ENCODE data around the gene TTC39A. TPM values are rescaled to one million over a fixed set of nuclear protein-coding genes. Genes with fewer than 3 reads are reported as not detected.

The TTC39A gene
- total and polyA plus RNA-seq, 9 donors, result 1.3 to 5.1 (median 3.6) TPM

GRCh38 chr1:51299185-51299885 lies 31.0 kb downstream of the TTC39A start:
- H3K27me3 ChIP-seq (ENCODE audit: control insufficient read depth, insufficient read depth, low read length), result no peaks in the 10 kb centered on the region
- H3K9me3 ChIP-seq (replicated peaks; ENCODE audit: control insufficient read depth, low read depth, low read length), result no peaks in the 10 kb centered on the region
- no peaks in the 10 kb centered on the region for H3K36me3 ChIP-seq (ENCODE audit: control insufficient read depth, insufficient read depth, low read length)
- no peak for DNase-seq
- no peak overlapping the region for H3K4me3 ChIP-seq (ENCODE audit: low read length)
- 95% methylated on average over 8 of the region's 11 CpGs for WGBS (ENCODE audit: insufficient coverage)
- no peak overlapping the region for H3K27ac ChIP-seq (ENCODE audit: low read length)
- H3K4me1 ChIP-seq (ENCODE audit: control insufficient read depth, insufficient read depth, low read length), result peaks cover 25% of the 10 kb centered on the region

GRCh38 chr1:51298322-51298705 lies 32.0 kb downstream of the TTC39A start:
- Histone ChIP-seq H3K4me3 (ENCODE audit: low read length) (no peak overlapping the region), H3K36me3 (ENCODE audit: control insufficient read depth, insufficient read depth, low read length) (no peaks in the 10 kb centered on the region), H3K27me3 (ENCODE audit: control insufficient read depth, insufficient read depth, low read length) (no peaks in the 10 kb centered on the region), H3K27ac (ENCODE audit: low read length) (no peak overlapping the region), H3K4me1 (ENCODE audit: control insufficient read depth, insufficient read depth, low read length) (peaks cover 24% of the 10 kb centered on the region), H3K9me3 (replicated peaks; ENCODE audit: control insufficient read depth, low read depth, low read length) (no peaks in the 10 kb centered on the region)
- WGBS (ENCODE audit: insufficient coverage), result 100% methylated on average over 1 of the region's 4 CpGs
- DNase-seq, result no peak

- H3K36me3 ChIP-seq (ENCODE audit: control insufficient read depth, insufficient read depth, low read length), result no peaks in the 10 kb centered on the region
- WGBS (ENCODE audit: insufficient coverage), result 71% methylated on average over 24 of the region's 25 CpGs
- no peaks in the 10 kb centered on the region for H3K27me3 ChIP-seq (ENCODE audit: control insufficient read depth, insufficient read depth, low read length)
- H3K4me3 ChIP-seq (ENCODE audit: low read length), result no peak overlapping the region
- DNase-seq, result no peak
- H3K9me3 ChIP-seq (replicated peaks; ENCODE audit: control insufficient read depth, low read depth, low read length), result no peaks in the 10 kb centered on the region
- H3K27ac ChIP-seq (ENCODE audit: low read length), result no peak overlapping the region
- H3K4me1 ChIP-seq (ENCODE audit: control insufficient read depth, insufficient read depth, low read length), result peaks cover 22% of the 10 kb centered on the region
Measured at GRCh38 chr1:51297401-51298321, 32.7 kb downstream of the TTC39A start.

DNA sequence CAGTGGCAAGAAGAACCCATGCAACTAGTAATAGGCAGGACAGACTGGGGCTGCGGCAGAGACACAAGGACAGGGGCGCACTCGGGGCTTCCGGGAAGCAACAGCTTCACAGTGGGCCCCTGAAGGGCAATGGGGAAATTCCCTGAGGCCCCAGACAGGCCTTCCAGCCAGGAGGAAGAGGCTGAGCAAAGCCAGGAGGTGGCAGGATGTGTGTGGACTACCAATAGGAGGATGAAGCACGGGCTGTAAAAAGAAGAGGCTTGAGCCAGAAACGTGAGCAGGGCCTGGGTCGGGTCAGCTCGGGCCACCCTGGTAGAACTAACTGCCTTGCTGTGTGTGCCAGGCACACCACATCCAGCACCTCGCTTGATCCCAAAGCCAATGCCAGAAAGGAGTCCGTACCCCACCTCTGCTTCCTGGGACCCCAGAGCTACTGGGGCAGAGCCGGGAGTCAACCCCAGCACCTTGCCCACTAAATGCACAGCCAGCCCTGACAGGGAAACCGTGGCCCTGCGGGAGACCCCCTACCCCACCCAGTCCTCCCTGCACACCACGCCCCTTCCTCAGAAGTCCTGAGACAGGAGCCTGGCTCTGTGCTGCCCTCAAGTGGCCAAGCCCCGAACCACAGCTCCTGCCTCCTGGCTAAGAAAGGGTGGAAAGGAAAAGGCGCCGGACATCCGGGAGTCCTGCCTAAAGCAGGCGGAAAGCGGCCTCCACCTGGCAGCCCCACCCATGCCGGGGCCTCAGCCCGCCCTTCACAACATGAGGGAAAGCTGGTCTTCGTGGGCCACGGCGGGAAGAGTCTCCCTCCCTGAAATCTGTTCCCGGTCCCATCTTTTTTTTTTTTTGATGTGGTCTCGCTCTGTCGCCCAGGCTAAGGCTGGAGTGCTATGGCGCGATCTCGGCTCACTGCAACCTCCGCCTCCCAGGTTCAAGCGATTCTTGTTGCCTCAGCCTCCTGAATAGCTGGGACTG lies 33.7 kb downstream of the TTC39A start:
- peak; percentile 88 for DNase-seq
- peaks cover 22% of the 10 kb centered on the region for H3K4me1 ChIP-seq (ENCODE audit: control insufficient read depth, insufficient read depth, low read length)
- no peaks in the 10 kb centered on the region for H3K36me3 ChIP-seq (ENCODE audit: control insufficient read depth, insufficient read depth, low read length)
- no peak overlapping the region for H3K27ac ChIP-seq (ENCODE audit: low read length)
- H3K27me3 ChIP-seq (ENCODE audit: control insufficient read depth, insufficient read depth, low read length), result no peaks in the 10 kb centered on the region
- whole genome bisulfite sequencing (ENCODE audit: insufficient coverage), result 31% methylated on average over 29 of the region's 33 CpGs
- H3K9me3 ChIP-seq (replicated peaks; ENCODE audit: control insufficient read depth, low read depth, low read length), result no peaks in the 10 kb centered on the region
- H3K4me3 ChIP-seq (ENCODE audit: low read length), result peak overlapping the region; percentile 47

GRCh38 chr1:51295926-51296325 lies 34.4 kb downstream of the TTC39A start:
- H3K27ac ChIP-seq (ENCODE audit: low read length), result no peak overlapping the region
- no peaks in the 10 kb centered on the region for H3K36me3 ChIP-seq (ENCODE audit: control insufficient read depth, insufficient read depth, low read length)
- no peaks in the 10 kb centered on the region for H3K9me3 ChIP-seq (replicated peaks; ENCODE audit: control insufficient read depth, low read depth, low read length)
- no peak overlapping the region for H3K4me3 ChIP-seq (ENCODE audit: low read length)
- no peaks in the 10 kb centered on the region for H3K27me3 ChIP-seq (ENCODE audit: control insufficient read depth, insufficient read depth, low read length)
- WGBS (ENCODE audit: insufficient coverage), result 60% methylated on average over 2 of the region's 17 CpGs
- peaks cover 22% of the 10 kb centered on the region for H3K4me1 ChIP-seq (ENCODE audit: control insufficient read depth, insufficient read depth, low read length)
- no peak for DNase-seq

DNA sequence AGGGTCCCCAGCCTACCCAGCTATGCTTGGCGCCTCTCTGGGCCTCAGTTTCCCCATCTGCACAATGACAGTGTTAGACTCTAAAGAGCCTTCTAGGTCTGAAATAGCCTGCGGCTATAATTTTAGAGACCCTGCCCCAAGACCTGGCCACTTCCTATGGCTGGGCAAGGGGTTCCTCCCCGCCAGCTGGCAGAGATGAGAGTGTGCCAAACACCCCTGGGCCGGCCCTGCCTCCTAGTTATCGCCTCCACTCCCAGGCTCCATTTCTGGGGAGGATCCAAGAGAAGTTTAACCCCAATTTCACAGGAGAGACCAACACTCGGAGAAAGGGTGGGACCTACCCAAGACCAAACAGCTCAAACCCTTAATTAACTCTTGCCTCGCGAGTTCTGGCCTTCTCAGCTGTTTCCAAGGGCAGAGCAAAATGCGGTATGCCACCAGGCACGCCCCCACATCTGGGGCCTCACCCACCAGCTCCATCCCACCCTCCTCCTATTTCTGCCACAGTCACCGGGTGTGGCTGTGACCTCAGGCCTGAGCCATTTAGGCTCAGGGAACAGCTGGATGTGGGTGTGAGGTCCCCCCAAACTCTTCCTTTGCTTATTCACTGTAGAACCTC lies 35.7 kb downstream of the TTC39A start:
- 55% methylated on average over 7 of the region's 11 CpGs for WGBS (ENCODE audit: insufficient coverage)
- no peak overlapping the region for H3K27ac ChIP-seq (ENCODE audit: low read length)
- H3K27me3 ChIP-seq (ENCODE audit: control insufficient read depth, insufficient read depth, low read length), result no peaks in the 10 kb centered on the region
- H3K9me3 ChIP-seq (replicated peaks; ENCODE audit: control insufficient read depth, low read depth, low read length), result no peaks in the 10 kb centered on the region
- no peak overlapping the region for H3K4me3 ChIP-seq (ENCODE audit: low read length)
- no peaks in the 10 kb centered on the region for H3K36me3 ChIP-seq (ENCODE audit: control insufficient read depth, insufficient read depth, low read length)
- peaks cover 28% of the 10 kb centered on the region for H3K4me1 ChIP-seq (ENCODE audit: control insufficient read depth, insufficient read depth, low read length)
- no peak for DNase-seq

DNA sequence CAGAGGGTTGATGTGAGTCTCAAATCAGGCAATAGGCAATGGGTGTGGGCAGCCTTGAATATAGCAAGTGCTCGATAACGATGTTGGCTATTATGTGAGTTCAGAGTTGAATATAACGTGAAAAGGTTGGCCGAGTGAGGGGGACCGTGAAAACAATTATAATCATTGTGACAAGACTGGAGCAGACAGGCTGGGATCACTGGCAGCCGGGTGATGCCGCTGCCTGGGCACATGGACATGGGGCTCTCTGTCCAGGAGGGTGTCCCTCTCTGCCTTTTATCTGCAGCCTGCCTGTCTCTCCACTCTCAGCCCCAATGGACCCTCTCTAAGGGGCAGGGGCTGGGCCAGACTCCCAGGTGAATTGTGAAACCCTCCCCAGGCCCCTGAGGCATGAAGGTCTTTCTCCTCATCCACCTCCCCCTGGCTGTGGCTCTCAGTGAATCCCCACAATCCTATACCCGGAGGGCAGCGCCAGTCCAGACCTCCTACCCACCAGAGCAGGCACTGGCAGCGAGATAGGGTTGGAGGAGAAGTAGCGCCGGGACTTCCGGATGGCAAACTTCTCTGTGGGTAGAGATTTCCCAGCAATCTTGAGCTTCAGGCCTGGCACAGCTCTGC lies 36.4 kb downstream of the TTC39A start:
- H3K27me3 ChIP-seq (ENCODE audit: control insufficient read depth, insufficient read depth, low read length), result no peaks in the 10 kb centered on the region
- no peaks in the 10 kb centered on the region for H3K36me3 ChIP-seq (ENCODE audit: control insufficient read depth, insufficient read depth, low read length)
- no peaks in the 10 kb centered on the region for H3K9me3 ChIP-seq (replicated peaks; ENCODE audit: control insufficient read depth, low read depth, low read length)
- no peak for DNase-seq
- no peak overlapping the region for H3K27ac ChIP-seq (ENCODE audit: low read length)
- peaks cover 30% of the 10 kb centered on the region for H3K4me1 ChIP-seq (ENCODE audit: control insufficient read depth, insufficient read depth, low read length)
- 61% methylated on average over 7 of the region's 13 CpGs for WGBS (ENCODE audit: insufficient coverage)
- H3K4me3 ChIP-seq (ENCODE audit: low read length), result no peak overlapping the region

DNA sequence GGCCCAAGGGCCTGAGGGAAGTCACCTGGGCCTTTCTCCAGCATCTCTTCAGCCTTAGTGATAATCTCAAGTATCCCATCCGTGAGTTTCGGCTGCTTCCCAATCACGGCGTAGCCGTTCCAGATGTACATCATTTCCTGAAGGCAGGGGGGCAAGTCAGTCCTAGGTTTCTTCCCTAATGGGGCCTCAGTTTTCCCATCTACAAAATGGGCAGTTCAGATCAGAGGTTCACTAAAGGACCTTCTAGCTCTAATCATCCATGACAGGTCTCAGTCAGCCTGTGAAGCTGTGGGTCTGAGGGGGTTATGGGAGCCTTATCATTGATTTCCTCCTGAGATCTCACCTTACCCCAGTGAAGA lies 39.9 kb downstream of the TTC39A start:
- WGBS (ENCODE audit: insufficient coverage), result 89% methylated on average over 5 of the region's 5 CpGs
- H3K4me3 ChIP-seq (ENCODE audit: low read length), result no peak overlapping the region
- H3K9me3 ChIP-seq (replicated peaks; ENCODE audit: control insufficient read depth, low read depth, low read length), result no peaks in the 10 kb centered on the region
- no peak for DNase-seq
- H3K27ac ChIP-seq (ENCODE audit: low read length), result no peak overlapping the region
- H3K4me1 ChIP-seq (ENCODE audit: control insufficient read depth, insufficient read depth, low read length), result peaks cover 30% of the 10 kb centered on the region
- H3K27me3 ChIP-seq (ENCODE audit: control insufficient read depth, insufficient read depth, low read length), result no peaks in the 10 kb centered on the region
- no peaks in the 10 kb centered on the region for H3K36me3 ChIP-seq (ENCODE audit: control insufficient read depth, insufficient read depth, low read length)

DNA sequence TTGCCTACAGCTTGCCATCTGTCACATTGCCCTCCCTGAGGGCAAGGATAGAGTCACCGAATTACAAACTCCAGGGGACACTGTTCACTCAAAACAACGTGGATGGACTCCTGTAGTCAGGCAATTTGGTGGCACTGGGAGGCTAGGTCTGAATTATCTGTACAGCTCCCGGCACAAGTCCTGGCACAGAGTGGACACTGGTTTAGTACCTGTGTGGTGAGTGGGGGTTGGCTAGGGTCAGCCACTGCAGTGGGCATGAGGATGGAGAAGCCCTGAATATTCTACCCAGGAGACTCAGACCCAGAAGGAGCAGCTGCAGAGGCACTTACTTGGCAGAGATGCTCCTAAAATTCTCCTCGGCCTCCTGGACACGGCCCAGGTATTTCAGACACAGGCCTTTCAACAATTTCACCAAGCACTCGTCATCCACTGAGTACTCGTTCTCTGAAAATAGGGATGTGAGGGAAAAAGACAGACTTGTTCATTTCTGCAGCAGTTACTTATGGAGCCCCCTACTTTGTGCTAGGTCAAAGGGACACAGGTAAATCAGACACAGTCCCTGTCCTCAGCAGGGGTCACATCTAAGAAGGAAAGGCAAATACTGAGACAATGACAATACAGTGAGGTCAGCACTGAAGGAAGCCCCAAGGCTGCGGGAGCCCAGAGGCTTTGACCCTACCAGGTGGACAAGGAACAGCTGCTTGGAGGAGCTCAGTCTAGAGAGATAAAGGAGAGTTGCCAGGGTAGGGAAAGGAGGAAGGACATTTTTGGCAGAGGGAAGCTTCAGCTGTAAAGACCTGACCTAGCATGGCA lies 40.5 kb downstream of the TTC39A start:
- Histone ChIP-seq H3K4me1 (ENCODE audit: control insufficient read depth, insufficient read depth, low read length) (peaks cover 28% of the 10 kb centered on the region), H3K36me3 (ENCODE audit: control insufficient read depth, insufficient read depth, low read length) (no peaks in the 10 kb centered on the region), H3K9me3 (replicated peaks; ENCODE audit: control insufficient read depth, low read depth, low read length) (no peaks in the 10 kb centered on the region), H3K27me3 (ENCODE audit: control insufficient read depth, insufficient read depth, low read length) (no peaks in the 10 kb centered on the region), H3K27ac (ENCODE audit: low read length) (no peak overlapping the region), H3K4me3 (ENCODE audit: low read length) (no peak overlapping the region)
- no peak for DNase-seq
- WGBS (ENCODE audit: insufficient coverage), result 92% methylated on average over 3 of the region's 8 CpGs
